ENCODE measurements around the gene PATJ.

PATJ gene

GRCh38 chr1:62022382-62022983 lies 280.2 kb downstream of the PATJ start:
- Histone ChIP-seq H3K27me3 (ENCODE audit: control insufficient read depth in 1 of 2, insufficient read depth in 2 of 2, low read length in 2 of 2) (no peaks in the 10 kb centered on the region), H3K9me3 (ENCODE audit: control insufficient read depth in 2 of 2, low read length in 2 of 2) (no peaks in the 10 kb centered on the region), H3K27ac (ENCODE audit: low read length) (no peak overlapping the region), H3K36me3 (ENCODE audit: control insufficient read depth in 2 of 2, insufficient read depth in 2 of 2, low read length in 2 of 2) (peaks cover 0 to 2% of the 10 kb centered on the region in 2 donors), H3K9ac (ENCODE audit: low read length in 2 of 2) (no peak overlapping the region), H3K4me3 (ENCODE audit: low read length in 2 of 2) (no peak overlapping the region), H3K4me1 (ENCODE audit: control insufficient read depth, insufficient read depth, low read length) (no peaks in the 10 kb centered on the region)

GRCh38 chr1:62024690-62025089 lies 282.4 kb downstream of the PATJ start:
- H3K9me3 ChIP-seq (ENCODE audit: control insufficient read depth in 2 of 2, low read length in 2 of 2) = peaks cover 0 to 5% of the 10 kb centered on the region in 2 donors
- no peak overlapping the region for H3K4me3 ChIP-seq (ENCODE audit: low read length in 2 of 2)
- H3K27me3 ChIP-seq (ENCODE audit: control insufficient read depth in 1 of 2, insufficient read depth in 2 of 2, low read length in 2 of 2) = no peaks in the 10 kb centered on the region
- H3K27ac ChIP-seq (ENCODE audit: low read length) = no peak overlapping the region
- H3K9ac ChIP-seq (ENCODE audit: low read length in 2 of 2) = no peak overlapping the region
- H3K4me1 ChIP-seq (ENCODE audit: control insufficient read depth, insufficient read depth, low read length) = no peaks in the 10 kb centered on the region
- no peaks in the 10 kb centered on the region for H3K36me3 ChIP-seq (ENCODE audit: control insufficient read depth in 2 of 2, insufficient read depth in 2 of 2, low read length in 2 of 2)

GRCh38 chr1:62025154-62025553 lies 282.9 kb downstream of the PATJ start:
- no peaks in the 10 kb centered on the region for H3K27me3 ChIP-seq (ENCODE audit: control insufficient read depth in 1 of 2, insufficient read depth in 2 of 2, low read length in 2 of 2)
- no peak overlapping the region for H3K9ac ChIP-seq (ENCODE audit: low read length in 2 of 2)
- no peaks in the 10 kb centered on the region for H3K36me3 ChIP-seq (ENCODE audit: control insufficient read depth in 2 of 2, insufficient read depth in 2 of 2, low read length in 2 of 2)
- no peaks in the 10 kb centered on the region for H3K4me1 ChIP-seq (ENCODE audit: control insufficient read depth, insufficient read depth, low read length)
- peaks cover 0 to 5% of the 10 kb centered on the region in 2 donors for H3K9me3 ChIP-seq (ENCODE audit: control insufficient read depth in 2 of 2, low read length in 2 of 2)
- H3K27ac ChIP-seq (ENCODE audit: low read length) = no peak overlapping the region
- no peak overlapping the region for H3K4me3 ChIP-seq (ENCODE audit: low read length in 2 of 2)

- H3K36me3 ChIP-seq (ENCODE audit: control insufficient read depth in 2 of 2, insufficient read depth in 2 of 2, low read length in 2 of 2) = no peaks in the 10 kb centered on the region
- no peak overlapping the region for H3K4me3 ChIP-seq (ENCODE audit: low read length in 2 of 2)
- H3K9me3 ChIP-seq (ENCODE audit: control insufficient read depth in 2 of 2, low read length in 2 of 2) = peaks cover 0 to 5% of the 10 kb centered on the region in 2 donors
- no peak overlapping the region for H3K27ac ChIP-seq (ENCODE audit: low read length)
- no peaks in the 10 kb centered on the region for H3K4me1 ChIP-seq (ENCODE audit: control insufficient read depth, insufficient read depth, low read length)
- no peak overlapping the region for H3K9ac ChIP-seq (ENCODE audit: low read length in 2 of 2)
- H3K27me3 ChIP-seq (ENCODE audit: control insufficient read depth in 1 of 2, insufficient read depth in 2 of 2, low read length in 2 of 2) = no peaks in the 10 kb centered on the region
Observed at GRCh38 chr1:62025892-62026291, 283.6 kb downstream of the PATJ start.

GRCh38 chr1:62029704-62030103 lies 287.4 kb downstream of the PATJ start:
- peaks cover 0 to 5% of the 10 kb centered on the region in 2 donors for H3K9me3 ChIP-seq (ENCODE audit: control insufficient read depth in 2 of 2, low read length in 2 of 2)
- no peaks in the 10 kb centered on the region for H3K4me1 ChIP-seq (ENCODE audit: control insufficient read depth, insufficient read depth, low read length)
- H3K36me3 ChIP-seq (ENCODE audit: control insufficient read depth in 2 of 2, insufficient read depth in 2 of 2, low read length in 2 of 2) = no peaks in the 10 kb centered on the region
- H3K9ac ChIP-seq (ENCODE audit: low read length in 2 of 2) = no peak overlapping the region
- no peak overlapping the region for H3K27ac ChIP-seq (ENCODE audit: low read length)
- H3K4me3 ChIP-seq (ENCODE audit: low read length in 2 of 2) = no peak overlapping the region
- H3K27me3 ChIP-seq (ENCODE audit: control insufficient read depth in 1 of 2, insufficient read depth in 2 of 2, low read length in 2 of 2) = no peaks in the 10 kb centered on the region

- Histone ChIP-seq H3K27ac (ENCODE audit: low read length) (no peak overlapping the region), H3K36me3 (ENCODE audit: control insufficient read depth in 2 of 2, insufficient read depth in 2 of 2, low read length in 2 of 2) (no peaks in the 10 kb centered on the region), H3K4me3 (ENCODE audit: low read length in 2 of 2) (no peak overlapping the region), H3K27me3 (ENCODE audit: control insufficient read depth in 1 of 2, insufficient read depth in 2 of 2, low read length in 2 of 2) (no peaks in the 10 kb centered on the region), H3K4me1 (ENCODE audit: control insufficient read depth, insufficient read depth, low read length) (no peaks in the 10 kb centered on the region), H3K9ac (ENCODE audit: low read length in 2 of 2) (no peak overlapping the region), H3K9me3 (ENCODE audit: control insufficient read depth in 2 of 2, low read length in 2 of 2) (no peaks in the 10 kb centered on the region)
Observed at GRCh38 chr1:62034790-62035189, 292.5 kb downstream of the PATJ start.

- Histone ChIP-seq H3K36me3 (ENCODE audit: control insufficient read depth in 2 of 2, insufficient read depth in 2 of 2, low read length in 2 of 2) (no peaks in the 10 kb centered on the region), H3K4me1 (ENCODE audit: control insufficient read depth, insufficient read depth, low read length) (no peaks in the 10 kb centered on the region), H3K9ac (ENCODE audit: low read length in 2 of 2) (no peak overlapping the region), H3K4me3 (ENCODE audit: low read length in 2 of 2) (no peak overlapping the region), H3K9me3 (ENCODE audit: control insufficient read depth in 2 of 2, low read length in 2 of 2) (no peaks in the 10 kb centered on the region), H3K27me3 (ENCODE audit: control insufficient read depth in 1 of 2, insufficient read depth in 2 of 2, low read length in 2 of 2) (no peaks in the 10 kb centered on the region), H3K27ac (ENCODE audit: low read length) (no peak overlapping the region)
Observed at GRCh38 chr1:62037274-62037673, 295.0 kb downstream of the PATJ start.

- Histone ChIP-seq H3K4me1 (ENCODE audit: control insufficient read depth, insufficient read depth, low read length) (no peaks in the 10 kb centered on the region), H3K4me3 (ENCODE audit: low read length in 2 of 2) (no peak overlapping the region), H3K27me3 (ENCODE audit: control insufficient read depth in 1 of 2, insufficient read depth in 2 of 2, low read length in 2 of 2) (no peaks in the 10 kb centered on the region), H3K27ac (ENCODE audit: low read length) (no peak overlapping the region), H3K9me3 (ENCODE audit: control insufficient read depth in 2 of 2, low read length in 2 of 2) (no peaks in the 10 kb centered on the region), H3K36me3 (ENCODE audit: control insufficient read depth in 2 of 2, insufficient read depth in 2 of 2, low read length in 2 of 2) (no peaks in the 10 kb centered on the region), H3K9ac (ENCODE audit: low read length in 2 of 2) (no peak overlapping the region)
Observed at GRCh38 chr1:62038594-62039284, 296.5 kb downstream of the PATJ start.

GRCh38 chr1:62040450-62040849 lies 298.2 kb downstream of the PATJ start:
- Histone ChIP-seq H3K4me1 (ENCODE audit: control insufficient read depth, insufficient read depth, low read length) (peaks cover under 1% of the 10 kb centered on the region), H3K9me3 (ENCODE audit: control insufficient read depth in 2 of 2, low read length in 2 of 2) (no peaks in the 10 kb centered on the region), H3K4me3 (ENCODE audit: low read length in 2 of 2) (no peak overlapping the region), H3K27ac (ENCODE audit: low read length) (no peak overlapping the region), H3K9ac (ENCODE audit: low read length in 2 of 2) (no peak overlapping the region), H3K27me3 (ENCODE audit: control insufficient read depth in 1 of 2, insufficient read depth in 2 of 2, low read length in 2 of 2) (no peaks in the 10 kb centered on the region), H3K36me3 (ENCODE audit: control insufficient read depth in 2 of 2, insufficient read depth in 2 of 2, low read length in 2 of 2) (no peaks in the 10 kb centered on the region)

GRCh38 chr1:62040973-62041372 lies 298.7 kb downstream of the PATJ start:
- Histone ChIP-seq H3K9ac (ENCODE audit: low read length in 2 of 2) (no peak overlapping the region), H3K36me3 (ENCODE audit: control insufficient read depth in 2 of 2, insufficient read depth in 2 of 2, low read length in 2 of 2) (no peaks in the 10 kb centered on the region), H3K27me3 (ENCODE audit: control insufficient read depth in 1 of 2, insufficient read depth in 2 of 2, low read length in 2 of 2) (no peaks in the 10 kb centered on the region), H3K4me1 (ENCODE audit: control insufficient read depth, insufficient read depth, low read length) (peaks cover 2% of the 10 kb centered on the region), H3K9me3 (ENCODE audit: control insufficient read depth in 2 of 2, low read length in 2 of 2) (no peaks in the 10 kb centered on the region), H3K27ac (ENCODE audit: low read length) (no peak overlapping the region), H3K4me3 (ENCODE audit: low read length in 2 of 2) (no peak overlapping the region)

- Histone ChIP-seq H3K9ac (ENCODE audit: low read length in 2 of 2) (no peak overlapping the region), H3K4me1 (ENCODE audit: control insufficient read depth, insufficient read depth, low read length) (peaks cover 2% of the 10 kb centered on the region), H3K36me3 (ENCODE audit: control insufficient read depth in 2 of 2, insufficient read depth in 2 of 2, low read length in 2 of 2) (no peaks in the 10 kb centered on the region), H3K4me3 (ENCODE audit: low read length in 2 of 2) (no peak overlapping the region), H3K9me3 (ENCODE audit: control insufficient read depth in 2 of 2, low read length in 2 of 2) (no peaks in the 10 kb centered on the region), H3K27ac (ENCODE audit: low read length) (no peak overlapping the region), H3K27me3 (ENCODE audit: control insufficient read depth in 1 of 2, insufficient read depth in 2 of 2, low read length in 2 of 2) (no peaks in the 10 kb centered on the region)
Observed at GRCh38 chr1:62043154-62043553, 300.9 kb downstream of the PATJ start.

All from stomach smooth muscle (tissue), 2 donors.